GM23248 (cell line): ENCODE data around the gene DNAJC21.

Source experiments
- EZH2 ChIP-seq: fragments of 200-600 bp; sonication (generic); IDR thresholded peaks from 2 replicates; pipeline ENCODE4 v1.6.1; 2018; ENCODE audit warnings: antibody characterized with exemption, mild to moderate bottlenecking; ENCODE audit not compliant: insufficient read depth, poor library complexity, severe bottlenecking
- EZH2phosphoT487 ChIP-seq: fragments of 200-600 bp; sonication (generic); IDR thresholded peaks from 2 replicates; pipeline ENCODE4 v1.6.1; 2018; ENCODE audit warnings: antibody characterized with exemption, moderate library complexity, mild to moderate bottlenecking, low read depth; ENCODE audit not compliant: insufficient read depth

GRCh38 chr5:34978681-34979080, 49.3 kb downstream of the DNAJC21 start:
- TF ChIP-seq EZH2phosphoT487 (no peak), EZH2 (no peak)
